CD4-positive, alpha-beta T cell treated with Interleukin-17A for 4 hours (primary cell): ENCODE measurements around the gene CFTR.

Experiments
- DNase-seq: peaks from one replicate; pipeline ENCODE4 v3.0.0-alpha.2; 2020; ENCODE audit warnings: mixed read lengths

The CFTR gene

DNA sequence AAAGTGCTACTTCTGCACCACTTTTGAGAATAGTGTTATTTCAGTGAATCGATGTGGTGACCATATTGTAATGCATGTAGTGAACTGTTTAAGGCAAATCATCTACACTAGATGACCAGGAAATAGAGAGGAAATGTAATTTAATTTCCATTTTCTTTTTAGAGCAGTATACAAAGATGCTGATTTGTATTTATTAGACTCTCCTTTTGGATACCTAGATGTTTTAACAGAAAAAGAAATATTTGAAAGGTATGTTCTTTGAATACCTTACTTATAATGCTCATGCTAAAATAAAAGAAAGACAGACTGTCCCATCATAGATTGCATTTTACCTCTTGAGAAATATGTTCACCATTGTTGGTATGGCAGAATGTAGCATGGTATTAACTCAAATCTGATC is 110.4 kb downstream of the CFTR start:
- no peak for DNase-seq

DNA sequence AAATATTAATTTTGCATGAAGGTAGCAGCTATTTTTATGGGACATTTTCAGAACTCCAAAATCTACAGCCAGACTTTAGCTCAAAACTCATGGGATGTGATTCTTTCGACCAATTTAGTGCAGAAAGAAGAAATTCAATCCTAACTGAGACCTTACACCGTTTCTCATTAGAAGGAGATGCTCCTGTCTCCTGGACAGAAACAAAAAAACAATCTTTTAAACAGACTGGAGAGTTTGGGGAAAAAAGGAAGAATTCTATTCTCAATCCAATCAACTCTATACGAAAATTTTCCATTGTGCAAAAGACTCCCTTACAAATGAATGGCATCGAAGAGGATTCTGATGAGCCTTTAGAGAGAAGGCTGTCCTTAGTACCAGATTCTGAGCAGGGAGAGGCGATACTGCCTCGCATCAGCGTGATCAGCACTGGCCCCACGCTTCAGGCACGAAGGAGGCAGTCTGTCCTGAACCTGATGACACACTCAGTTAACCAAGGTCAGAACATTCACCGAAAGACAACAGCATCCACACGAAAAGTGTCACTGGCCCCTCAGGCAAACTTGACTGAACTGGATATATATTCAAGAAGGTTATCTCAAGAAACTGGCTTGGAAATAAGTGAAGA is 112.3 kb downstream of the CFTR start:
- DNase-seq: no peak

DNA sequence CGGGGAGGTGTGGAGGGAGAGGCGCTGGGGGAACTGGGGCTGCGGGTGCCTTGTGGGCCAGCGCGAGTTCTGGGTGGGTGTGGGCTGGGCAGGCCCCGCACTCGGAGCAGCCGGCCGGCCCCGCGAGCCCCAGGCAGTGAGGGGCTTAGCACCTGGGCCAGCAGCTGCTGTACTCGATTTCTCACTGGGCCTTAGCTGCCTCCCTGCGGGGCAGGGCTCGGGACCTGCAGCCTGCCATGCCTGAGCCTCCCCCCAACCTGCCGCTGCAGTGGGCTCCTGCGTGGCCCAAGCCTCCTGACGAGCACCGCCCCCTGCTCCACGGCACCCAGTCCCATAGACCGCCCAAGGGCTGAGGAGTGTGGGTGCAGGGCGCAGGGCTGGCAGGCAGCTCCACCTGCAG is 116.3 kb downstream of the CFTR start:
- no peak for DNase-seq

DNA sequence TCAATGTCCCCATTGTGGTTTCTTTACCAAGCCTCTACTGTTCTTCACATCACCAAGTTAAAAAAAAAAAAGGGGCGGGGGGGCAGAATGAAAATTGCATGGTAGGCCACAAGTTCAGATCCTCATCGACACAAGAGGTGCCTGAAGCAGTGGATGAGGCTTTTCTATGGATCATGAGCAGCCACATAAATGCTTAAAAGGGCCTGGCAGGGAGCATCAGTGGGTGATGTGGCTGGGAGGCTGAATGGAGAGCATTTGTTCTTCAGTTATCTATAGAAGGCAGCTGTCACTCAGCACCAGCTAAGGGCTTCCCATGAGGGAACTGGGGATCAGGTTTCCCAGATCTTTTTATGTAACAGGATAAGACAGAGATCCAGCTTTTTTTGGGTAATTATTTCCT is 117.9 kb downstream of the CFTR start:
- DNase-seq: no peak

DNA sequence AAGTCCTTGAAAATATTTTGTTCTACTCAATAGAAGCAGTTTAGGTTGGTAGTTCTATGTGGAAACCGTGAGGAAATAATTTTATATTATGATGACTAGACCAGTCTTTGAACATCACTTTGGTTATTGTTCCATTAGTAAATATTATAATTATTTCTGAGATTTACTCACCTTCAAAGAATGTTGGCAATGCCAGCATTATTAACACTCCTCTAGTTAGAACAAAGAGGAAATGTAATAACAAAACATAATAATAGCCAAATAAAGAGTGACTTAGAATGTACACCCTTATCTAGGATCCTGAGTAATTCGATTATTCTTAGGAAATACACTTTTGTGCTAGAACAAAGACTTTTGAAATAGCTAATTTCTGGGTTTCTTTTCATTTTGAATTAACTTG is 121.1 kb downstream of the CFTR start:
- DNase-seq: no peak

DNA sequence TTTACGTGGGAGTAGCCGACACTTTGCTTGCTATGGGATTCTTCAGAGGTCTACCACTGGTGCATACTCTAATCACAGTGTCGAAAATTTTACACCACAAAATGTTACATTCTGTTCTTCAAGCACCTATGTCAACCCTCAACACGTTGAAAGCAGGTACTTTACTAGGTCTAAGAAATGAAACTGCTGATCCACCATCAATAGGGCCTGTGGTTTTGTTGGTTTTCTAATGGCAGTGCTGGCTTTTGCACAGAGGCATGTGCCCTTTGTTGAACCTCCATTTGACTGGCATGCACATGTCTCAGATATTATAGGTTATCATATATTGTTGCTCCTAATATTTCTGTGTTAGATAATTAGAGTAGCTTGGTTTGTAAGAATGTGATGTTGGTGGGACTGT is 123.8 kb downstream of the CFTR start:
- DNase-seq: no peak

DNA sequence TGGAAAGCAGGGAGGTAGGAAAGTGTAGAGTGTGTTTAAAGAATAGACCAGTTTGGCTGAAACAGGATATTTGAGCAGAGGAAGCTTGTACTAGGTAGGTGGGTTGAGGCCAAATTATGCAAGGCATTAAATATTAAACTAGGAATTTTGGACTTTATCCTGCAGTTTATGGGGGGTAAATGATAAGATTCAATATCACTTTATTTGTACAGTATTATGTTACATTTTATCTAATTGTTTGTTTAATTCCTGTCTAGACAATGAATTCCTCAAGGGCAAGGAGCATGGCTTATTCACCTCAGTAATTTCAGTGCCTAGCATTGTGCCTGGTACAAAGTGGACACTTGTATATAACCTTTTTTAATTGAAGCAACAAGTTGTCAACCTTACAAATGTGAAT is 125.9 kb downstream of the CFTR start:
- DNase-seq: no peak

DNA sequence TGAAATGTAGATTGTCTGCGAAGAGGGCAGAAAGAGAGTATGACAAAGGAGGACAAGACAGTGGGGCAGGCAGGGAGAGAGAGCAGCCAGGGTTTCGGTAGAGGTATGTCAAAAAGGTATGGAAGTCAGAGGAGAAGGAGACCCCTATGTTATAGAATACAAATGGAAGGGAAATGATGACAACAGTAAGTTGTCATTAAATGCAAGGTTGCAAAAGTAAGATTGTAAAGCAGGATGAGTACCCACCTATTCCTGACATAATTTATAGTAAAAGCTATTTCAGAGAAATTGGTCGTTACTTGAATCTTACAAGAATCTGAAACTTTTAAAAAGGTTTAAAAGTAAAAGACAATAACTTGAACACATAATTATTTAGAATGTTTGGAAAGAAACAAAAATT is 126.3 kb downstream of the CFTR start:
- no peak for DNase-seq

DNA sequence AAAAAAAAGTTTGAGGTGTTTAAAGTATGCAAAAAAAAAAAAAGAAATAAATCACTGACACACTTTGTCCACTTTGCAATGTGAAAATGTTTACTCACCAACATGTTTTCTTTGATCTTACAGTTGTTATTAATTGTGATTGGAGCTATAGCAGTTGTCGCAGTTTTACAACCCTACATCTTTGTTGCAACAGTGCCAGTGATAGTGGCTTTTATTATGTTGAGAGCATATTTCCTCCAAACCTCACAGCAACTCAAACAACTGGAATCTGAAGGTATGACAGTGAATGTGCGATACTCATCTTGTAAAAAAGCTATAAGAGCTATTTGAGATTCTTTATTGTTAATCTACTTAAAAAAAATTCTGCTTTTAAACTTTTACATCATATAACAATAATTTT is 130.6 kb downstream of the CFTR start:
- no peak for DNase-seq

DNA sequence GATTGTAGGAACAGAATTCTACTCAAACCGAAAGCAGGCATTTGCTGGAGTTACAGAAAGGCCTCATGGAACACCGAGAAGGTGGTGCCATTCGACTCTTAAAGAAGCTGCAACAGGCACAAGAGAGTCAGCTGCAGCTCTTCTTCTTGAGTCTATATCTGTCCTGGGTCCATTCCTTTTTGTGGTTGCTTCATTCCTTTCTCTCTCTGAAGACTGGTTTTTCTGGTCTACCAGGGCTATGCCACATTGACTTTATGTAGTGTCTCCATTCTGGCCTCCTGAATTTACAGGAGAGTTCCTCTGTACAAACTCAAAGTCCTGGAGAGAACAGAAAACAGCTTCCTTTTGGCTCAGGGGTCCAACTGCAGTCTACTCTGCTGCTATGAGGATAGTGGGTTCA is 132.8 kb downstream of the CFTR start:
- DNase-seq: no peak

DNA sequence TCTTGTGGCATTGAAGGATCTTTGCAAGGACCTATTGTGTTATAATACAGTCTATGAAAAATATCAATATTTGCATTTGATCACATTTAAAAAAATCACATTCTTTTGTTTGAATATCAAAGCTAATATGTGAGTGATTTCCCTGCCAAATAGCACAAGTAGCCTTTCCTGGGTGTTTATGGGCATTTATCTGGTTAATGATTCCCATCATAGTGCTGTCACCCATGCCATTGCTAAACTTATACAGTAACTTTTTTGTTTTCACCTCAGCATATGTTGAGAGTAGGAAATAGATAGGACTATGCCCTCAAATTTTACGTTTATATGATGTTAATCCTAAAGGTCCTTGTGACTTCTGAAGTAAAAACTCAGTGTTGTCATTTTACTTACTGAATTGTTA is 136.9 kb downstream of the CFTR start:
- DNase-seq: no peak

DNA sequence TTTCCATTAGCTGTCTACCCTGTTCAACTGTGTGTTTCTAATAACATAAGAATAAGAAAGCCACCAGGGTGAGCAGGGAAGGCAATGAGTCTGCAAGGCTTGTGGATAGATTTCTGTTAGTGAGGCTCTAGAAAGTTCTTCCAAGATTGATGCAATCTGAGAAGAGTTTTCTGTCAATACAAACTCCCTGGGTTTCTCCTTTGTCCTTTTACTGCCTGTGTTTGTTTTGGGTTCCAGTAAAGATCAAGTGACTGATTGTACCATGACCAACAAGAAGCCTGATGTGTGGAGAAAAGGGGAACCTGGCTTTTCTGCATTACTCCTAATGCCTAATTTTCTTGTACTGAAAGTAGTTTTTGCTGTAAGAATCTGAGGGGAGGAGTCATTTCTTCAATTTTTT is 139.9 kb downstream of the CFTR start:
- DNase-seq: no peak

DNA sequence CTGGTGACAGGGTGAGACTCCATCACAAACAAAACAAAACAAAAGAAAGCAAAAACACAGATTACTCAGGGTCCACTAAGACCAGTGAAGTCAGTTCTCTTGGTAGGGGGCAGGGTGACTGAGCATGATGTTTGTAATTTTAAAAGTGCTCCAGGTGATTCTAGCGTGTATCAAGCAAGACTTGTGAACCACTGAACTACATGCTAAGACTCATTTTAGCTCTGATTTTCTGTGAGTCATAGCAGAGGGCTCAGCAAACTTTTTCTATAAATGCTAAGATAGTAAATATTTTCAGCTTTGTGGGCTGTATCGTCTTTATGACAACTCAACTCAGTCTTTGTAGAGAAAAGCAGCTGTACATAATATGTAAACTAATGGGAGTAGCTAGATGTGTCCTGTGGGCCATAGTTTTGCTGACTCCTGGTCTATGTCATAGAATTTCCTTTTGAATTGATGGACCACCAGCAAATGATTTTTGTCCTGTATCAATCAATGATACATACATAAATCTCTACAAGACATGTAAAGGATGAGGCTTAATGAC is 141.3 kb downstream of the CFTR start:
- no peak for DNase-seq

DNA sequence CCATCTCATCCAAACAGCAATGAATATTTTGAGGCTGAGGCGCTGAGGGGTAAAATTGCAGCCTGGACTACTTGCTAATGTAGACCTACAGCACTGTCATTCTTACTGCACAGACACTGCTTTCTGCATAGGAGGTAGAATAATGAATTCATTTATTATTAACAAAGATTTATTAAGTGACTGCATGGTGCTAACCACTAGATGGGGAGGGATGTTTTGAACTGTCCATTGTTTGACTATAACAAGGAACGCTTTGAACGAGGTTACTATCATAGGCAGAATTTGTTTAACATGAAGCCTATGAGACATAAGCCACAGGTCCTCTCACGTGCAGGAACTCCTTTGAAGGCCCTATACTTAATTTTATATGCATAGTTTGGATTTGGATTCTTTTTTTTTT is 143.8 kb downstream of the CFTR start:
- no peak for DNase-seq

DNA sequence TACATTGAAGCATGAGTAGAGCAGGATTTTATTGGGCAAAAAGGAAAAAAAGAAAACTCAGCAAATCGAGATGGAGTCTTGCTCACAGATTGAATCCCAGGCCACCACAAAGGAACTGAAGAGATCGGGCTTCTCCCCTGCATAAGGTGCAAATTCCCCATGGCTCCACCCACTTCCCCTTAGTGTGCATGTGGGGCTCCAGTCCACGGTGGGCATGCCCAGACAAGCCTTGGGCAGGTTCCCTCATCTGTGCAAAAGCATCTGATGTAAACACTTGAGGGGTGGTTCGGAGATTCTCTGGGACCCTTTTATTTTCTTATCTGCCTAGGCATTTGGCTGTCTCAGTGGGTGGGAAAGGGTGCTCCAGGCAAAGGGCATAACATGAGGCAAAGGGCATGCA is 150.7 kb downstream of the CFTR start:
- no peak for DNase-seq

DNA sequence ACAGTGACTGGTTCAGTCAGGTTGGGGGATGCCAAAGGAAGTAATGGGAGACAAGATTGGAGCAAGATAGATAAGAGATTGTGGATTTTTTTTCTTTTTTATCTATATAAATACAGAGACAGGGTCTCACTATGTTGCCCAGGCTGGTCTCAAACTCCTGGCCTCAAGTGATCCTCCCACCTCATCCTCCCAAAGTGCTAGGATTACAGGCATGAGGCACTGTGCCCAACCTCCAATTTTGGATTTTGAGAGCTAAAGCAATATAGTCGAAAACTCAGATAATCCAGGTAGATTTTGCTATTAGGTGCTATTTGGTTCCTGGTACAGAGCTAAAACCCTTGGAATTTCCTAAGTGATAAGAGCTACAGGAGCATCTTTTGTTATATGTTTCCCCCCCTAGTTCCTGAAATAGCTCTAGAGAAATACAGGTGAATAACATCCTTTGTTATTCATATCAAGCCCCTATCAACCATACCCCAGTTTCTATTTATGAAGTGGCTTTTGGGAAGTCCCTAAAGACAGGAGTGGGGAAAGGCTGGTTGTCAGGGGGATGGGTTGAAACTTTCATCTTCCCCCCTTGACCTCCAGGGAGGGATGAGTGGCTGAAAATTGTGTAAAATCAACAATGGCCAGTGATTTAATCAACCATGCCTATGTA is 151.2 kb downstream of the CFTR start:
- DNase-seq: no peak

DNA sequence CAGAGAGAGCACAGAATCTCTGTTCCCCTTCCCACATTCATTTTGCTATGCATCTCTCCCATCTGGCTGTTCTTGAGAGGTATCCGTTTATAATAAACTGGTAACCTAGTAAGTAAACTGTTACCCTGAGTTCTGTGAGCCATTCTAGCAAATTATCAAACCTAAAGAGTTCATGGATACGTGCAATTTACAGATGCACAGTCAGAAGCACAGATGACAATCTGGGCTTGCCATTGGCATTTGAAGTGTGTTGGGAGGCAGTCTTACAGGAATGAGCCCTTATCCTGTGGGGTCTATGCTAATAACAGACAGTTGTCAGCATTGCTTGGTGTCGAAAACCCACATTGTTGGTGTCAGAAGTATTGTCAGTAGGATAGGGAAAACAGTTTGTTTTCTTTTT is 151.8 kb downstream of the CFTR start:
- no peak for DNase-seq

DNA sequence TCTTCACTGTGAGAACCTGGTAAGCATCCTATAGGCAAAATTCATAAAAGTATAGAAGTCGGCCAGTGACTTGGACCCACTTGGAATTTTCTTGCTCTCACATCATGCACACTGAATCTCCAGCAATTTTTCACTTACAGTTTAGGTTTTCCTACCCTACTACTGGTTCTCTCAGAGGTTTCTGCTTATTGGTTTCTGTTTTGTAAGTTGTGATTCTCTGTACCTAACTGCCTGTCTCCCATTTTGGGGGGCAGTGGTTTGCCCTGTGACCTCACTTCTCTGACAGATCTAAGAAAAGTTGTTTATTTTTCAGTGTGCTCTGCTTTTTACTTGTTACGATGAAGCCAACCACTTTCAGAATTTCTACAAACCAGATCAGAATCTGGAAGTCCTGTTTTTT is 158.1 kb downstream of the CFTR start:
- no peak for DNase-seq

DNA sequence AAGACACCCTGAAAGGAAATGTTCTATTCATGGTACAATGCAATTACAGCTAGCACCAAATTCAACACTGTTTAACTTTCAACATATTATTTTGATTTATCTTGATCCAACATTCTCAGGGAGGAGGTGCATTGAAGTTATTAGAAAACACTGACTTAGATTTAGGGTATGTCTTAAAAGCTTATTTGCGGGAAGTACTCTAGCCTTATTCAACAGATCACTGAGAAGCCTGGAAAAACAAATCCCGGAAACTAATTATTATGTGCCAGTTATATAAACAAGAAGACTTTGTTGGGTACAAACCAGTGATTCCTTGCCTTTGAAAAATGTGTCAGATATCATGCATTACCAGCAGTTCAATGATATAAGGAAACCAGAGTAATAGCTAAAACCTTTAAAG is 160.1 kb downstream of the CFTR start:
- no peak for DNase-seq

DNA sequence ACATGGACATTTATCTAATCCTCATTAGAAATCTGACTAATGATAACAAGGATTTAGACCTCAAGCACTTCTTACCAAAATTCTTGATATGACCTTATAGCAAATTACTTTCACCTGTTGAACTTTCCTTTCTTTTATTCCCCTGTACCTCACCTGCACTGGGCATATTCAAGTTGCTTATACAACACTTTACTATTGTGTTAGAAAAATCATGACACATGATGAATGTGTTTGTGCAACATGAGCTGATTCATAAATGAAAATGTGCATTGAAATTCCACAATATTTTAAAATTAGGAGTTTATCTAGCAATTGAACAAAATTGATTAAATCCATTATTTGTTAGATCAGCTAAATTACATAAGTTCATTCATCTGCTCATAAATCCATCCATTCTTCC is 160.6 kb downstream of the CFTR start:
- DNase-seq: no peak

DNA sequence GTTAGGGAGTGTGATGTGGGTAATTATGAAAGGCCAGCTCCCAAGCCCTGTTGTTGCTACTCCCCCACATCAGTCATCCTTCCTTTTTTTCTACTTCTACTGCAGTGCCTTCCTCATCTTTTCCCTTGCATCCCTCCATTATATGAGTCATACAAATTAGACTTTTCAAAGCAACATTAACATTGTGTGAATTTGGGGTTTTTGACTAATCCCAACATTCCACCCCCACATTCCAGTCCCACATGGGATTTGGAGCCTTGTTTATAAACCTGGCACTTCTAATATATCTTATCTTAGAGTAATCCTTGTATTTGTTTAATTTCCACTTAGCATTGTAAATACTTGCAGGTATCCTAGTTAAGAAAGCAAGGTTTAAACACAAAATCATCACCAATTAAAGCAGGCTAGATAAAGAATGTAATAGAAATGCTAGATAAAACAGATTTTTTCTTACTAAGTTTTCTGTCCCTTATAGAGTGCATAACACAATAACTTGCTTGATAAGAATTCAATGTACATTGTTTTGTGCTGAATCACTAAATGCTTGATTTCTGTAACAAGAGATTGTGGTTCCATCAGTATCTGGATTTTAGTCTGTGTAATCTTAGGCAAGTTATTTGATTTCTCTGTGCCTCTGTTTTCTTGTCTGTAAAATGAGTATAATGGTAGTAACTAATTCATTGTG is 165.8 kb downstream of the CFTR start:
- no peak for DNase-seq

DNA sequence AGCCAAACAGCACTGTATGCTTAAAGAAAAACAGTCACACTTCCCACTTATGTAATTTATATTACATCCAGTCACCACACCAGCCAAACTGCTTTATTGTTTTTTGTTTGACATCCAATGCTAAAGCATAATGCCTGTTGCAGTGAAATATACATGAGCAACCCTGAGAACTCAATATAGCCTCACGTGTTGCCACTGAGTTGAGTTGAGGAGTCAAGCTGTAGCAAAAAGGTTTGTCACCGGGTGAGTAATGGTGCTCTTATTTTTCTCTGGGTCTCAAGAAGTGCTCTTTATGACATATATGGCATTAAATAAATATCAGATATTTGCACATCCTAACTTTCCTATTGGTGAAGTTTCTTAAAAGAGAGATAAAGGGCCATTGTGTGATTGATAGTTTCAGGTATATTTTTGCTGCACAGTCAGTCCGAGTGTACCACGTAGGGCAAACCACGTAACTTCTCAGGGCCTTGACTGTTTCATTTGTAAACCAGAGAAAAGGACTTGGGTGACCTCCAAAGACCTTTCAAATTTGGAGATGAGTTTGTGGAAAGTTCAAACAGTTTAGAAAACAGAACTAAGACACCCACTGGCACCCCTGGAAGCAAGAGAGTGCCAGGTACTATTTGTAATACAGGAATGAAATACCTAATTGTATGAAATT is 168.5 kb downstream of the CFTR start:
- no peak for DNase-seq

DNA sequence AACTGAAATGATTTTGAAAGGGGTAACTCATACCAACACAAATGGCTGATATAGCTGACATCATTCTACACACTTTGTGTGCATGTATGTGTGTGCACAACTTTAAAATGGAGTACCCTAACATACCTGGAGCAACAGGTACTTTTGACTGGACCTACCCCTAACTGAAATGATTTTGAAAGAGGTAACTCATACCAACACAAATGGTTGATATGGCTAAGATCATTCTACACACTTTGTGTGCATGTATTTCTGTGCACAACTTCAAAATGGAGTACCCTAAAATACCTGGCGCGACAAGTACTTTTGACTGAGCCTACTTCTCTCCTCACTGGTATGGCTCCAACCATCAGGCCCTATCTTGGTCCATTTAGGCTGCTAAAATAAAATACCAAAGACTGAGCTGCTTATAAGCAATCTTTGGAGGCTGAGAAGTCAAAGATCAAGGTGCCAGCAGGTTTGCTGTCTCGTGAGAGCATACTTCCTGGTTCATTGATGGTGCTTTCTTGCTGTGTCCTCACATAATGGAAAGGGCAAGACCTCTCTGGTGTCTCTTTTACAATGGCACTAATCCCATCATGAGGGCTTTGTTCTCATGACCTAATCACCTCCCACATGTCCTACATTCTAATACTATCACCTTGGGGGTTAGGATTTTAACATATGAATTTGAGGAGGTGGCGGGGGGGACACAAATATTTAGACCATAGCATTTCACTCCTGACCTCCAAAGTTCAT is 173.3 kb downstream of the CFTR start:
- DNase-seq: no peak
